A375 (cell line): ENCODE results near the gene BMPR1B. TPM values are rescaled to one million over a fixed set of nuclear protein-coding genes. Genes with fewer than 3 reads are reported as not detected.

Experiments used
- total RNA-seq: library from RNA; depleted of rRNA; stranded (reverse); fragments of >200 nt; shearing (Covaris generic); gene quantifications from 2 replicates; pipeline ENCODE4 v1.2.3, GENCODE V29; 2014; rRNA removed

BMPR1B gene
- 0.60 and 0.98 TPM in 2 replicates for total RNA-seq

DNA sequence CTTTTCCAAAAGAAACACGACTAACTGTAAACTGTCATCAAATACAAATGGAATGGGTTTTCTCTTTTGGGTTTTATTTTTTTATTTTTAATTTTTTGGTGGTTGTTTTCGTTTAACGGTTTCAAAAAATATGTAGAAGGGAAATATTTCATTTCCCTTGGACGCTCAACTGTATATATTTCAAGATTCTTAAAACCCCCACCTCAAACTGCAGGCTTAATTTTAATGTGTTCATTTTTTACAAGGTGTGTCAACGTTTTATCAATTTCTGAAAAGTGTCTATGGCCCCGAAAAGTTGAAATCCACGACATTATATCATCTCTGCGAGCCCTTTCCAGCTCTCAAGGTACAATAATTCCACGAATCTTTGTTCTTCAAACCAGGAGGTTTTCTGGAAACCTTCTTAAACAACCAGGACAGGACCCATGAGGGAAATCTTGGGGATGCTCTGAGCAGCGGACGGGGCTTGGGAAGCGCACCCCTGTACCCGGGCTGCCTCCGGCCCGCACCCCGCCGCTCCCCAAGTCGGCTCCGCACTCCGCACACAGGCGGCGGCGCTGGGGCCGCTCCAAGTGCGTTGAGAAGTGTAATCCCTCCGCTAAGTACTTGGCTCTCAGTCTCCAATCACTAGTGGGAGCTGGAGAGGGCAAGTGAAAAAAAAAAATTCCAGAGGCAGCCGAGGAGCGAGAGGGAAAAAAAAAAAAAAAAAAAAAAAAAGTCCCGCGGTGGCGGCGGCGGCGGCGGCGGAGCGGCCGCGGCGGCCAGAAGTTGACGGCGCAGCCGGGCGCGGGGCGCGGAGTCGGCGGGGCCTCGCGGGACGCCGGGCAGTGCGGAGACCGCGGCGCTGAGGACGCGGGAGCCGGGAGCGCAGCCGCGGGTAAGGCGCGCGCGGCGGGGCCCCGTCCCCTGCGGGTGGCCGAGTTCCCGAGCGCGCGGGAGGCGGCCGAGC lies at the start of gene BMPR1B:
Gene BMPR1B (plus strand): TSS at position 764 of the 949 bp plus-strand sequence. CDS start 346,470 bp downstream, outside the sequence.

